Fibroblast of mammary gland (primary cell): ENCODE results near the gene SENP3.

Experiments used
- DNase-seq: peaks from one replicate; pipeline ENCODE4 v3.0.0-alpha.2; 2010; ENCODE audit warnings: low read depth
- H3K4me3 ChIP-seq: 2 replicates; pipeline ENCODE4 v1.5.1; 2011; ENCODE audit warnings: low read depth, mild to moderate bottlenecking, low read length, moderate library complexity; ENCODE audit not compliant: control insufficient read depth
- TF ChIP-seq, protein P1 (sequence below): conservative IDR thresholded peaks from 2 replicates; pipeline ENCODE4 v1.5.1; 2011; ENCODE audit warnings: low read depth, low read length, inconsistent platforms; ENCODE audit not compliant: control insufficient read depth, insufficient read depth

SENP3 gene

GRCh38 chr17:7575959-7576358 lies 14.2 kb downstream of the SENP3 start:
- TF ChIP-seq, protein P1, sequence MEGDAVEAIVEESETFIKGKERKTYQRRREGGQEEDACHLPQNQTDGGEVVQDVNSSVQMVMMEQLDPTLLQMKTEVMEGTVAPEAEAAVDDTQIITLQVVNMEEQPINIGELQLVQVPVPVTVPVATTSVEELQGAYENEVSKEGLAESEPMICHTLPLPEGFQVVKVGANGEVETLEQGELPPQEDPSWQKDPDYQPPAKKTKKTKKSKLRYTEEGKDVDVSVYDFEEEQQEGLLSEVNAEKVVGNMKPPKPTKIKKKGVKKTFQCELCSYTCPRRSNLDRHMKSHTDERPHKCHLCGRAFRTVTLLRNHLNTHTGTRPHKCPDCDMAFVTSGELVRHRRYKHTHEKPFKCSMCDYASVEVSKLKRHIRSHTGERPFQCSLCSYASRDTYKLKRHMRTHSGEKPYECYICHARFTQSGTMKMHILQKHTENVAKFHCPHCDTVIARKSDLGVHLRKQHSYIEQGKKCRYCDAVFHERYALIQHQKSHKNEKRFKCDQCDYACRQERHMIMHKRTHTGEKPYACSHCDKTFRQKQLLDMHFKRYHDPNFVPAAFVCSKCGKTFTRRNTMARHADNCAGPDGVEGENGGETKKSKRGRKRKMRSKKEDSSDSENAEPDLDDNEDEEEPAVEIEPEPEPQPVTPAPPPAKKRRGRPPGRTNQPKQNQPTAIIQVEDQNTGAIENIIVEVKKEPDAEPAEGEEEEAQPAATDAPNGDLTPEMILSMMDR: no peak
- no peak for DNase-seq
- no peak overlapping the region for H3K4me3 ChIP-seq

GRCh38 chr17:7576432-7576937 lies 14.8 kb downstream of the SENP3 start:
- no peak overlapping the region for H3K4me3 ChIP-seq
- TF ChIP-seq, protein P1: no peak
- DNase-seq: no peak

- DNase-seq: no peak
- no peak overlapping the region for H3K4me3 ChIP-seq
- TF ChIP-seq, protein P1: no peak
Measured at GRCh38 chr17:7577327-7578199, 15.8 kb downstream of the SENP3 start.

GRCh38 chr17:7579001-7579833 lies 17.5 kb downstream of the SENP3 start, which contains the start of gene CD68:
Gene CD68 (plus strand): TSS chr17:7579638. CDS start chr17:7579678, 40 bp downstream.
- DNase-seq: peak; percentile 98

GRCh38 chr17:7579834-7580603 lies 18.3 kb downstream of the SENP3 start:
- peak overlapping the region; percentile 25 for H3K4me3 ChIP-seq
- TF ChIP-seq, protein P1: no peak
- no peak for DNase-seq

More at GRCh38 chr17:7579001-7579833, 17.5 kb downstream of the SENP3 start, which contains the start of gene CD68:
- TF ChIP-seq, protein P1: no peak
- peak within 1 kb of the TSS; percentile 25 for H3K4me3 ChIP-seq
